HUES64 (cell line): ENCODE results near the gene NKD2. TPM values are rescaled to one million over a fixed set of nuclear protein-coding genes. Genes with fewer than 3 reads are reported as not detected.

ENCODE experiments used
- H3K27ac ChIP-seq: 2 replicates; pipeline ENCODE4 v1.7.0; 2013; ENCODE audit warnings: low read depth, low read length, inconsistent platforms
- H3K27me3 ChIP-seq: 2 replicates; pipeline ENCODE4 v1.6.1; 2013; ENCODE audit warnings: mild to moderate bottlenecking, low read length; ENCODE audit not compliant: insufficient read depth
- H3K36me3 ChIP-seq: 2 replicates; pipeline ENCODE4 v1.6.1; 2013; ENCODE audit warnings: mild to moderate bottlenecking, low read length; ENCODE audit not compliant: insufficient read depth
- H3K4me1 ChIP-seq: 2 replicates; pipeline ENCODE4 v1.6.1; 2013; ENCODE audit warnings: mild to moderate bottlenecking, low read length, moderate library complexity; ENCODE audit not compliant: insufficient read depth
- H3K4me3 ChIP-seq: 2 replicates; pipeline ENCODE4 v1.5.1; 2013; ENCODE audit warnings: mild to moderate bottlenecking, low read length, moderate library complexity
- H3K9ac ChIP-seq: 2 replicates; pipeline ENCODE4 v1.6.1; 2013; ENCODE audit warnings: mild to moderate bottlenecking, low read depth, low read length
- H3K9me3 ChIP-seq: 2 replicates; pipeline ENCODE4 v1.6.1; 2013; ENCODE audit warnings: low read depth, low read length; ENCODE audit not compliant: insufficient read depth
- WGBS: fragments of 150-250, 120-280 bp; methylation state at CpG from one replicate; pipeline ENCODE4 v1.1.7; 2013; ENCODE audit warnings: missing lambda C conversion rate; 5-methylcytosine and 5-hydroxymethylcytosine counted together
- polyA plus RNA-seq, 2 experiments: library from polyadenylated mRNA; stranded (reverse); fragments of 50-300 nt; gene quantifications; one replicate each; pipeline ENCODE4 v1.2.3, GENCODE V29; 2013

The NKD2 gene, protein sequence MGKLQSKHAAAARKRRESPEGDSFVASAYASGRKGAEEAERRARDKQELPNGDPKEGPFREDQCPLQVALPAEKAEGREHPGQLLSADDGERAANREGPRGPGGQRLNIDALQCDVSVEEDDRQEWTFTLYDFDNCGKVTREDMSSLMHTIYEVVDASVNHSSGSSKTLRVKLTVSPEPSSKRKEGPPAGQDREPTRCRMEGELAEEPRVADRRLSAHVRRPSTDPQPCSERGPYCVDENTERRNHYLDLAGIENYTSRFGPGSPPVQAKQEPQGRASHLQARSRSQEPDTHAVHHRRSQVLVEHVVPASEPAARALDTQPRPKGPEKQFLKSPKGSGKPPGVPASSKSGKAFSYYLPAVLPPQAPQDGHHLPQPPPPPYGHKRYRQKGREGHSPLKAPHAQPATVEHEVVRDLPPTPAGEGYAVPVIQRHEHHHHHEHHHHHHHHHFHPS
- polyA plus RNA-seq (2013, experiment 1 of 2) = 8.2 TPM
- 14.6 TPM for polyA plus RNA-seq (2013, experiment 2 of 2)

DNA sequence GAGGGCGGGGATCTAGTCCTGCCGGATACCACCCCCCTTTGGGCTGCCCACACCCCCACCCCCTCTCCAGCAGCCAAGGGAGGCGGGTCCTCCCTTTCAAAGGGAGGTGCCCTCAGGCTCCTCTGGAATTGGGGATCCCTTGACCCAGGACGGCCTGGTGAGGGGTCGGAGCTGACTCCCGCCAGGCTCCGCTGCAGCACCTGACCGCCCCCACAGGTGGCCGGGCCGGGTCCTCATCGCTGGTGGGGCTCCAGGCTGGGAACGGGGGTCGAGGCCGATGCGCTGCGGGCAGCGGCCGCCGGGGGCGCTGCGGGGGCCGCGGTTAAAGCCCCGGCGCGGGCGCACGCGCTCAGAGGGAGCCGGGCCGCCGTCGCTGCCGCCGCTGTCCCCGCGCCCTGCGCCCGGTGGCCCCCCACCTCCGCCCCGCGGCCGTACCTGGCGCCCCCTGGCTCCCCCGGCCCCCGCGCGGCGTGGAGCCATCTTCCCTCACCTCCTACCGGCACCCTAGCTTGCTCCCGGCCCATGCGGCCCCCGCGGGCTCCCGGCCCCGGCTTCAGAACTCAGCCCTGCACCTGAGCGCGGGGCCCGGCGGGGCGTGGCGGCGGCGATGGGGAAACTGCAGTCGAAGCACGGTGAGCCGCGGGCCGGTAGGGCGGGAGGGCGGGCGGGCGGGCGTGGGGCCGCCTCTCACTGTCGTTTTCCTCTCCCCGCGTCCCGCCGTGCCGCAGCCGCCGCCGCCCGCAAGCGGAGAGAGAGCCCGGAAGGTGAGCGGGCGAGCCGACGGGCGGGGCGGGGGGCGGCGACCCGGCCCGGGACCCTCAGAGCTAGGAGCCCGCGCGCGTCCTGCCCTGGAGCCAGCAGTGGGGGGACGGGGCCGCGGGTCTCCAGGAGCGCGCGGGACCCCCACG lies at the start of gene NKD2:
NKD2 (plus strand) TSS at position 352 of the 908 bp plus-strand sequence; CDS start at position 608, 256 bp downstream.
- Histone ChIP-seq H3K9ac (no peak within 1 kb of the TSS; the same call in 1 of the 2 replicates), H3K4me3 (peak within 1 kb of the TSS; percentile 49), H3K36me3 (no peaks in the 10 kb centered on the region), H3K9me3 (no peaks in the 10 kb centered on the region), H3K4me1 (peaks cover 3% of the 10 kb centered on the region; the same call in 1 of the 2 replicates), H3K27ac (no peak within 1 kb of the TSS), H3K27me3 (peaks cover 66% of the 10 kb centered on the region)
- WGBS = 2% methylated on average over 108 of the region's 108 CpGs

- Histone ChIP-seq H3K36me3 (no peaks in the 10 kb centered on the region), H3K4me3 (no peak overlapping the region), H3K9ac (no peak overlapping the region), H3K27me3 (peaks cover 2% of the 10 kb centered on the region; the same call in 1 of the 2 replicates), H3K27ac (no peak overlapping the region), H3K9me3 (no peaks in the 10 kb centered on the region), H3K4me1 (no peaks in the 10 kb centered on the region)
- 94% methylated on average over 47 of the region's 47 CpGs for WGBS
These were observed 48.7 kb upstream of the NKD2 start for GRCh38 chr5:959581-960531.

DNA sequence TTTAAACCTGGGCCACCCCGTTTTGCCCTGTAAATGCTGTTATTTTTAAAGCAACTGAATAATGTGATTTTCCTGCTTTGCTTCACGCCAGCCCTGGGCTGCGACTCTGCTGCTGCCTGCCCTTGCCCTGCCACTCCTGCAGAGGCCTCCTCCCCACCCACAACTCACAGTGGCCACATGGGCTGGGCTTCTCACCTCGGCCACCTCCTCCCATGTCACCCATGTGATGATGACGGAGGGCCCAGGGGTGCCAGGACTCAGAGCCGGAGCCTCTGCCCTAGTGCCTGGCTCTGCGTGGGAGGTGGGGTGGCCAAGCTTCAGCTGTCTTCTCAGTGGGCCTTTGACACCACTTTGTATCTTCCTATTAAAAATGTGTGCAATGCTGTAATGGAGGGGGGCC lies 48.1 kb upstream of the NKD2 start:
- 92% methylated on average over 7 of the region's 7 CpGs for WGBS
- no peaks in the 10 kb centered on the region for H3K36me3 ChIP-seq
- no peak overlapping the region for H3K27ac ChIP-seq
- peaks cover 2% of the 10 kb centered on the region; the same call in 1 of the 2 replicates for H3K27me3 ChIP-seq
- H3K9ac ChIP-seq = no peak overlapping the region
- H3K9me3 ChIP-seq = no peaks in the 10 kb centered on the region
- H3K4me3 ChIP-seq = no peak overlapping the region
- no peaks in the 10 kb centered on the region for H3K4me1 ChIP-seq

DNA sequence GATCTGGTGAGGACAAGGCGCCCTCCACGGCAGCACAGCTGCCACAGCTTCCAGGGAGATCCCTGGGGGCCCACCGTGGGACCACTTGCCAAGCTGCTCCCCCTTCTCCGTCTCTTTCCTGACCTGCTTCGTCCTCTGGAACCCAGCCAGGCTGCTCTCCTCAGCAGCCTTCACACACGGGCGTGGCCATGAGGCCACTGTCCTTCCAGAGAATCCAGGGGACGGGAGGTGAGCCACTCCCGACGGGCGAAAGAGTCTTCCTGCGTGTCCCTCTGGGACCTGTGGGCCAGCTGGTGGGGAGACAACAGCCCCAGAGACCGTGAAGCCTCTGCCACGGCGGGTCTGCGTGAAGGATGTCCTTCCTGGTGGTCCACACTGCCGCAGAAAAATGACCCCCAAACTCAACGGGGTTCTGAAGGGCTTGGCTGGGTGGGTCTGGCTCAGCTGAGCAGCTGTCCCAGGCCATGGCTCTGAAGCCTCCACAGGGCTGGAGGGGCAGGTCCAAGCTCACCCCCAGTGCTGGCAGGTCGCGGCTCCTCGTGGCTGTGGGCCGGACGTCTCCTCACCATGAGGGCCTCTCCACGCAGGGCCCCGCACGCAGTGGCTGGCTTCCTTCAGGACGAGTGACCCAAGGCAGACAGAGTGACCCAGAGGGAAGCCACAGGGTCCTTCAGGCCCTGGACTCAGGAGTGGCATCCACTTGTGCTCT lies 47.4 kb upstream of the NKD2 start:
- Histone ChIP-seq H3K4me3 (no peak overlapping the region), H3K27me3 (peaks cover 2% of the 10 kb centered on the region; the same call in 1 of the 2 replicates), H3K4me1 (no peaks in the 10 kb centered on the region), H3K9me3 (no peaks in the 10 kb centered on the region), H3K9ac (no peak overlapping the region), H3K36me3 (no peaks in the 10 kb centered on the region), H3K27ac (no peak overlapping the region)
- 95% methylated on average over 27 of the region's 27 CpGs for WGBS

- Histone ChIP-seq H3K27me3 (peaks cover 2% of the 10 kb centered on the region; the same call in 1 of the 2 replicates), H3K4me1 (no peaks in the 10 kb centered on the region), H3K4me3 (no peak overlapping the region), H3K9ac (no peak overlapping the region), H3K27ac (no peak overlapping the region), H3K9me3 (no peaks in the 10 kb centered on the region), H3K36me3 (no peaks in the 10 kb centered on the region)
- WGBS = 94% methylated on average over 24 of the region's 24 CpGs
These were observed 46.8 kb upstream of the NKD2 start for GRCh38 chr5:961711-962240.

DNA sequence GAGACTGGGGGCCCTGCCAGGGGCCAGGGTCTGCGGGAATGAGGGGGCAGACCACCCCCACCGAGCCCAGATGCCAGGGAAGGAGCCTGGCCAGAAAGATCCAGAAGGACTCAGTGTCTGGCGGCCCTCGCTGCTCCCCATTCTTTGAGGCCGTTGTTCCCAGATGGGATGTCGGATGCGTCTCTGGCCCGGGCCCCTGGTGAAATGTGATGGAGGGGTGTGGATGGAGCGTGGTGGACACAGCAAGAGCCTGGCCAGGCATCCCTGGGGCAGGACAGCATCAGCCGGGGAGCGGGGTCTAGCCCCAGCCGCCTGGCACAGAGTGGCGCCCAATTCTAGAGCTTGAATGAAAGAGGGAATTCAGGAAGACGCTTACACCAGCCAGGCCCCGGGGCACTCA lies 46.2 kb upstream of the NKD2 start:
- Histone ChIP-seq H3K9ac (no peak overlapping the region), H3K27ac (no peak overlapping the region), H3K4me3 (no peak overlapping the region), H3K4me1 (no peaks in the 10 kb centered on the region), H3K27me3 (peaks cover 2% of the 10 kb centered on the region; the same call in 1 of the 2 replicates), H3K36me3 (no peaks in the 10 kb centered on the region), H3K9me3 (no peaks in the 10 kb centered on the region)
- 95% methylated on average over 15 of the region's 15 CpGs for WGBS

DNA sequence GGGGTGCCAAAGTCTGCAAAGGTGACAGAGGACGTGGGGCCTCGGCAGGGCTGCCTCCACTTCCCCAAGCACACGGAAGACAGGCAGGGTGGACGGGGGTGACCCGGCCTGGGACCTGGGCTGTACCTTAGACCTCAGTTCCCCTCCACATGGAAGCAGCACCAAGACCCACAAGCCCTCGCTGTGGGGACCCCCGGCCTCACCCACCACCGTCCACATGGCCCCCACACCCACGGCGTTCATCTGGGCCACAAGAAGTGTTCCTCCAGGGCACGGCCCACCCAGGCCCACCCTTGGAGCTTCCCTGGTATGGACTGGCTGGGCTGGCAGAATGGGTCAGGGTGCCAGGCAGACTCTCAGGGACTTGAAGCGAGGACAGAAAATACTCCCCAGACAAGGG lies 45.8 kb upstream of the NKD2 start:
- 94% methylated on average over 12 of the region's 12 CpGs for WGBS
- Histone ChIP-seq H3K4me1 (no peaks in the 10 kb centered on the region), H3K27me3 (peaks cover 2% of the 10 kb centered on the region; the same call in 1 of the 2 replicates), H3K9me3 (no peaks in the 10 kb centered on the region), H3K9ac (no peak overlapping the region), H3K27ac (no peak overlapping the region), H3K36me3 (no peaks in the 10 kb centered on the region), H3K4me3 (no peak overlapping the region)

DNA sequence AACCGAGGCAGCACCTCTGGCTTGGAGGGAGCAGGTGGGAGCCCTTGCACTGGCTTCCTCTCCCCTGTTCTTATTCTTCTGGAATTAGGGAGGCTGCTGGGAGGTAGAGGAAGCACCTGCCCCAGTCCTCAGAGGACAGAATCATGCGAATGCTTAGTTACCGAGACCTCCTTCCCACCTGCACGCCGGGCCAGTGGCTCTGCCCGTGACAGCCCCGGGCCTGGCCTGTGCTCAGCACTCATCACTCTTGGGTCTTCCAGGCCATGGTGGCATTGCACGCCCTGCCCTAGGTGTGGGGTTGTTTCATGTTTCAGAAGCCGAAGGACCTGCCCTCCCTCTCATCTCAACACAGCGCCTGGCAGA lies 45.3 kb upstream of the NKD2 start:
- no peak overlapping the region for H3K27ac ChIP-seq
- no peak overlapping the region for H3K9ac ChIP-seq
- H3K36me3 ChIP-seq = no peaks in the 10 kb centered on the region
- no peak overlapping the region for H3K4me3 ChIP-seq
- H3K4me1 ChIP-seq = no peaks in the 10 kb centered on the region
- no peaks in the 10 kb centered on the region for H3K9me3 ChIP-seq
- 92% methylated on average over 10 of the region's 10 CpGs for WGBS
- H3K27me3 ChIP-seq = peaks cover 3% of the 10 kb centered on the region; the same call in 1 of the 2 replicates

DNA sequence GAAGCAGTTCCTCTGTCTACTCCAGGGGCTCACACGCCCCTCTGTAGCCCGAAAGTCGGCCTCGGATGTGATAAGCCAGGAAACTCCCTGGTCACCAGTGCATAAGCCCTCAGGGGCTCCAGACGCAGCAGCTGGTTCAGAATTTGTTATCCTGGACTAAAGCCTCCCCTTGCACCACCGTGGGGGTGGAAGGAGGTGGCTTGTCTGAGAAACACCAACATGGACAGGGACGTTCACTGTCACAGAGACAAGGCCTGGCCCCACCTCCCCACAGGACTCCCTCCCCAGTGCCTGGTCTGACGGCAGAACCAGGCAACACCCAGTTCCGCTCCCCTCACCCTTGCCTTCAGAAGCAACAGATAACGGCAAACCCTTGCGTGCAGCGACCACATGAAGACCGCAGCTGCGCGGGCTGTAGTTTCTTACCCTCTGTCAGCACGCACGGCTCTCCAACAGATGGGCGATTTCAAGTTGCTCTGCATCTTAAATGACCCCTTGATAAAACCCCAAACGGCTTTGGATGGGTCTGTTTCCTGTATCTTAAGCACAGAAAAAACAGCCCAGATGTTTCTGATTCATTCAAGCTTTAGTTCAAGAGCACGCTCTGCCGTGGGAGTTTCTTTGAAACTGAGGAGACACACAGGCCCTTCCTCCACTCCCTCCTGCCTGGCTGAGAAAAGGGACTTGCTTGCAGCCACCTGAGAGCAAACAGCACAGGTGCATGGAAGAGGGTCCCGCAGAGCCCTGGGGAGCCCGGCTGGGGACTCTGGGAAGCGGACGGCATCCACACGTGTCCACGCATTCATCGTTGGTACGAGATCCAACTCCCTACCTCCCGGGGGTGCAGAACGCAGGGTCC lies 44.7 kb upstream of the NKD2 start:
- Histone ChIP-seq H3K27ac (no peak overlapping the region), H3K9me3 (no peaks in the 10 kb centered on the region), H3K36me3 (no peaks in the 10 kb centered on the region), H3K9ac (no peak overlapping the region), H3K4me3 (no peak overlapping the region), H3K4me1 (no peaks in the 10 kb centered on the region), H3K27me3 (peaks cover 5% of the 10 kb centered on the region; the same call in 1 of the 2 replicates)
- 91% methylated on average over 31 of the region's 31 CpGs for WGBS
